Prostate gland (tissue), 2 donors: ENCODE data around the gene ANXA6.

Experiments used
- CTCF ChIP-seq, 4 experiments: fragments of 200-600 bp in 2 of 4; fragments of 450-650 bp in 2 of 4; sonication (generic) in 2 of 4; IDR thresholded peaks; 1 replicate in 3 of 4; 2 replicates in 1 of 4; pipeline ENCODE4 v1.5.1; 2016 to 2019; ENCODE audit warnings: antibody characterized with exemption in 4 of 4, mild to moderate bottlenecking in 2 of 4, moderate library complexity in 2 of 4
- POLR2A ChIP-seq: fragments of 450-650 bp; IDR thresholded peaks from one replicate; pipeline ENCODE4 v1.6.1; 2016; ENCODE audit warnings: antibody characterized with exemption, mild to moderate bottlenecking

DNA sequence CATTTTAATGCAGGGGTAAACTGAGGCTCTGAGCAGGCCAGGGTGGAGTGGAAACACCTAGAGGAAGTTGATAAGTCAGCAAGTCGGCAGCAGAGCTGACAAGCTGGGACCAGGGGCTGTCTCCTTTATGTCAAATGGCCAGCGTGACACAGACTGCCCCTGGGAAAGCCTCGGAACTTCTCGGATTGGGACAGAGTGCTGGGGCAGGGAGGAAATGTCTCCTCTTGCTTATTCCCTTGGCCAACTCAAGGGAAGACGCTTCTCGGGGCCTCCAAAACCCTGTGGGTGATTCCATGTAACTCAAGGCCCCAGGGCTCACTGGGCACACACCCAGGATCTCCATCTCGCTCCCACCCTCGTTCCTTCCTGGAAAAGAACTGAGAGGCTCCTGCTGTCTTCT, 25.4 kb upstream of the ANXA6 start:
- no peak for TF ChIP-seq CTCF (IDR thresholded peaks at IDR 0.05)
- TF ChIP-seq POLR2A, result no peak
